ENCODE data around the gene LINC01488. TPM values are rescaled to one million over a fixed set of nuclear protein-coding genes. Genes with fewer than 3 reads are reported as not detected.

LINC01488 gene
- polyA plus RNA-seq, 1 of the 3 experiments (the other 2 are of a cell fraction): not detected

- ChIA-PET CTCF (interaction anchor here (1.0 kb wide), 1 partner anchor 157 kb away, joined by 3 read pairs; no protein-coding TSS in a partner anchor), POLR2A (no interaction called here)
- no peak overlapping the region for H2AFZ ChIP-seq (ENCODE audit: low read depth)
Observed at GRCh38 chr11:69486056-69486772, 4.8 kb downstream of the LINC01488 start.

GRCh38 chr11:69486773-69487291, 5.4 kb downstream of the LINC01488 start:
- H3K4me1 ChIP-seq (ENCODE audit: control insufficient read depth in 1 of 2, insufficient read depth in 2 of 2, low read depth in 1 of 2, low read length in 1 of 2): no peaks in the 10 kb centered on the region; a peak in 1 of 4 replicates
- TF ChIP-seq FOXM1 (IDR thresholded peaks at IDR 0.05; ENCODE audit: low read depth) (no peak), JUND (IDR thresholded peaks at IDR 0.05) (no peak), RFX5 (IDR thresholded peaks at IDR 0.05; ENCODE audit: low read length) (no peak), TEAD4 (IDR thresholded peaks at IDR 0.05; ENCODE audit: borderline replicate concordance, insufficient read depth) (no peak), POLR2AphosphoS5 (IDR thresholded peaks at IDR 0.05; ENCODE audit: low read depth, low read length) (no peak), SMC3 (IDR thresholded peaks at IDR 0.05; ENCODE audit: low read depth, low read length) (no peak), TCF12 (IDR thresholded peaks at IDR 0.05) (no peak), GABPA (IDR thresholded peaks at IDR 0.05; ENCODE audit: low read depth) (no peak), MXI1 (IDR thresholded peaks at IDR 0.05; ENCODE audit: low read depth, low read length) (no peak), GATA2 (CRISPR knock-in tag; IDR thresholded peaks at IDR 0.05) (no peak), RXRA (IDR thresholded peaks at IDR 0.05; ENCODE audit: borderline replicate concordance, low read depth) (no peak), PBX3 (IDR thresholded peaks at IDR 0.05) (no peak), ELF1 (IDR thresholded peaks at IDR 0.05) (no peak)
- TF ChIP-seq, protein P1, sequence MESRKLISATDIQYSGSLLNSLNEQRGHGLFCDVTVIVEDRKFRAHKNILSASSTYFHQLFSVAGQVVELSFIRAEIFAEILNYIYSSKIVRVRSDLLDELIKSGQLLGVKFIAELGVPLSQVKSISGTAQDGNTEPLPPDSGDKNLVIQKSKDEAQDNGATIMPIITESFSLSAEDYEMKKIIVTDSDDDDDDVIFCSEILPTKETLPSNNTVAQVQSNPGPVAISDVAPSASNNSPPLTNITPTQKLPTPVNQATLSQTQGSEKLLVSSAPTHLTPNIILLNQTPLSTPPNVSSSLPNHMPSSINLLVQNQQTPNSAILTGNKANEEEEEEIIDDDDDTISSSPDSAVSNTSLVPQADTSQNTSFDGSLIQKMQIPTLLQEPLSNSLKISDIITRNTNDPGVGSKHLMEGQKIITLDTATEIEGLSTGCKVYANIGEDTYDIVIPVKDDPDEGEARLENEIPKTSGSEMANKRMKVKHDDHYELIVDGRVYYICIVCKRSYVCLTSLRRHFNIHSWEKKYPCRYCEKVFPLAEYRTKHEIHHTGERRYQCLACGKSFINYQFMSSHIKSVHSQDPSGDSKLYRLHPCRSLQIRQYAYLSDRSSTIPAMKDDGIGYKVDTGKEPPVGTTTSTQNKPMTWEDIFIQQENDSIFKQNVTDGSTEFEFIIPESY (IDR thresholded peaks at IDR 0.05; ENCODE audit: borderline replicate concordance, low read depth): no peak
- TF ChIP-seq, protein P2, sequence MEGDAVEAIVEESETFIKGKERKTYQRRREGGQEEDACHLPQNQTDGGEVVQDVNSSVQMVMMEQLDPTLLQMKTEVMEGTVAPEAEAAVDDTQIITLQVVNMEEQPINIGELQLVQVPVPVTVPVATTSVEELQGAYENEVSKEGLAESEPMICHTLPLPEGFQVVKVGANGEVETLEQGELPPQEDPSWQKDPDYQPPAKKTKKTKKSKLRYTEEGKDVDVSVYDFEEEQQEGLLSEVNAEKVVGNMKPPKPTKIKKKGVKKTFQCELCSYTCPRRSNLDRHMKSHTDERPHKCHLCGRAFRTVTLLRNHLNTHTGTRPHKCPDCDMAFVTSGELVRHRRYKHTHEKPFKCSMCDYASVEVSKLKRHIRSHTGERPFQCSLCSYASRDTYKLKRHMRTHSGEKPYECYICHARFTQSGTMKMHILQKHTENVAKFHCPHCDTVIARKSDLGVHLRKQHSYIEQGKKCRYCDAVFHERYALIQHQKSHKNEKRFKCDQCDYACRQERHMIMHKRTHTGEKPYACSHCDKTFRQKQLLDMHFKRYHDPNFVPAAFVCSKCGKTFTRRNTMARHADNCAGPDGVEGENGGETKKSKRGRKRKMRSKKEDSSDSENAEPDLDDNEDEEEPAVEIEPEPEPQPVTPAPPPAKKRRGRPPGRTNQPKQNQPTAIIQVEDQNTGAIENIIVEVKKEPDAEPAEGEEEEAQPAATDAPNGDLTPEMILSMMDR (IDR thresholded peaks at IDR 0.05): no peak
- TF ChIP-seq, protein P3, sequence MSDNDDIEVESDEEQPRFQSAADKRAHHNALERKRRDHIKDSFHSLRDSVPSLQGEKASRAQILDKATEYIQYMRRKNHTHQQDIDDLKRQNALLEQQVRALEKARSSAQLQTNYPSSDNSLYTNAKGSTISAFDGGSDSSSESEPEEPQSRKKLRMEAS (IDR thresholded peaks at IDR 0.05; ENCODE audit: low read depth): no peak
- H3K27ac ChIP-seq (ENCODE audit: low read depth in 2 of 2, low read length in 1 of 2): no peak overlapping the region
- no peaks in the 10 kb centered on the region for H3K79me2 ChIP-seq (ENCODE audit: insufficient read depth)
- no peak for DNase-seq
- H3K4me3 ChIP-seq (ENCODE audit: low read depth in 2 of 2, low read length in 1 of 2): no peak overlapping the region
- H2AFZ ChIP-seq (ENCODE audit: low read depth): no peak overlapping the region
- no peaks in the 10 kb centered on the region for H3K36me3 ChIP-seq (replicated peaks in 1 of 2; ENCODE audit: control insufficient read depth in 1 of 2, insufficient read depth in 2 of 2, low read length in 1 of 2)
- WGBS (ENCODE audit: low lambda C conversion rate): 85% methylated on average over 8 of the region's 19 CpGs
- no peak overlapping the region for H3K4me2 ChIP-seq
- H3K9me2 ChIP-seq: no peaks in the 10 kb centered on the region
- ChIA-PET CTCF (interaction anchor here (1.0 kb wide), 1 partner anchor 157 kb away, joined by 3 read pairs; no protein-coding TSS in a partner anchor), POLR2A (no interaction called here)
- no peaks in the 10 kb centered on the region for H4K20me1 ChIP-seq (ENCODE audit: insufficient read depth)
- no peaks in the 10 kb centered on the region for H3K9me3 ChIP-seq
- H3K27me3 ChIP-seq (ENCODE audit: insufficient read depth): no peaks in the 10 kb centered on the region
- no peak overlapping the region for H3K9ac ChIP-seq
- H3F3A ChIP-seq (replicated peaks; ENCODE audit: insufficient read depth): no peaks in the 10 kb centered on the region

More at GRCh38 chr11:69486056-69486772, 4.8 kb downstream of the LINC01488 start:
- WGBS (ENCODE audit: low lambda C conversion rate): 88% methylated on average over 6 of the region's 17 CpGs
- Histone ChIP-seq H3K36me3 (replicated peaks in 1 of 2; ENCODE audit: control insufficient read depth in 1 of 2, insufficient read depth in 2 of 2, low read length in 1 of 2) (no peaks in the 10 kb centered on the region), H3K9me3 (no peaks in the 10 kb centered on the region), H3K4me1 (ENCODE audit: control insufficient read depth in 1 of 2, insufficient read depth in 2 of 2, low read depth in 1 of 2, low read length in 1 of 2) (no peaks in the 10 kb centered on the region; a peak in 1 of 4 replicates), H4K20me1 (ENCODE audit: insufficient read depth) (no peaks in the 10 kb centered on the region), H3K27ac (ENCODE audit: low read depth in 2 of 2, low read length in 1 of 2) (no peak overlapping the region), H3F3A (replicated peaks; ENCODE audit: insufficient read depth) (no peaks in the 10 kb centered on the region), H3K4me3 (ENCODE audit: low read depth in 2 of 2, low read length in 1 of 2) (no peak overlapping the region), H3K79me2 (ENCODE audit: insufficient read depth) (no peaks in the 10 kb centered on the region), H3K9ac (no peak overlapping the region), H3K27me3 (ENCODE audit: insufficient read depth) (no peaks in the 10 kb centered on the region), H3K4me2 (no peak overlapping the region), H3K9me2 (no peaks in the 10 kb centered on the region)
- TF ChIP-seq, protein P3 (IDR thresholded peaks at IDR 0.05; ENCODE audit: low read depth): no peak
- no peak for DNase-seq
